Ishikawa (cell line): Measurements from ENCODE around the gene SMAD6.

Experiments used
- CEBPB ChIP-seq: IDR thresholded peaks from 2 replicates; pipeline ENCODE4 v1.6.1; 2012
- CREB1 ChIP-seq: IDR thresholded peaks from 2 replicates; pipeline ENCODE4 v1.6.1; 2012; ENCODE audit warnings: low read depth
- MAX ChIP-seq: IDR thresholded peaks from 2 replicates; pipeline ENCODE4 v1.6.1; 2012
- REST ChIP-seq: IDR thresholded peaks from 2 replicates; pipeline ENCODE4 v1.6.1; 2012; ENCODE audit warnings: low read depth, mild to moderate bottlenecking
- TCF12 ChIP-seq: IDR thresholded peaks from 2 replicates; pipeline ENCODE4 v1.6.1; 2012; ENCODE audit warnings: low read depth
- YY1 ChIP-seq: IDR thresholded peaks from 2 replicates; pipeline ENCODE4 v1.6.1; 2012; ENCODE audit warnings: low read depth

- TF ChIP-seq YY1 (no peak), CEBPB (no peak), REST (no peak), MAX (no peak), CREB1 (no peak), TCF12 (no peak)
Measured at GRCh38 chr15:66831289-66831688, 129.3 kb downstream of the SMAD6 start.
